Smooth muscle cell (in vitro differentiated cells): ENCODE results near the gene ZNF343. TPM values are rescaled to one million over a fixed set of nuclear protein-coding genes. Genes with fewer than 3 reads are reported as not detected.

Experiments used
- DNase-seq: peaks from one replicate; lab custom pipeline; 2025; ENCODE audit not compliant: unreplicated experiment; lab: John Stamatoyannopoulos, UW
- H2AFZ ChIP-seq: fragments of 200-600 bp; sonication (generic); 2 replicates; pipeline ENCODE4 v1.6.0; 2016; ENCODE audit warnings: antibody characterized with exemption, low read depth, mild to moderate bottlenecking
- H3F3A ChIP-seq: fragments of 200-600 bp; sonication (generic); 2 replicates; pipeline ENCODE4 v1.6.0; 2017; ENCODE audit warnings: antibody characterized with exemption, low read depth
- H3K27ac ChIP-seq: fragments of 200-600 bp; sonication (generic); 2 replicates; pipeline ENCODE4 v1.5.1; 2016; ENCODE audit warnings: low read depth, mild to moderate bottlenecking
- H3K27me3 ChIP-seq: fragments of 200-600 bp; sonication (generic); 2 replicates; pipeline ENCODE4 v1.6.1; 2016; ENCODE audit warnings: low read depth, mild to moderate bottlenecking
- H3K36me3 ChIP-seq: fragments of 200-600 bp; sonication (generic); 2 replicates; pipeline ENCODE4 v1.5.1; 2016; ENCODE audit warnings: low read depth
- H3K4me1 ChIP-seq: fragments of 200-600 bp; sonication (generic); 2 replicates; pipeline ENCODE4 v1.5.1; 2016; ENCODE audit warnings: low read depth
- H3K4me2 ChIP-seq: fragments of 200-600 bp; sonication (generic); 2 replicates; pipeline ENCODE4 v1.6.0; 2016; ENCODE audit warnings: mild to moderate bottlenecking
- H3K4me3 ChIP-seq: fragments of 200-600 bp; sonication (generic); 2 replicates; pipeline ENCODE4 v1.5.1; 2016; ENCODE audit warnings: mild to moderate bottlenecking
- H3K79me2 ChIP-seq: fragments of 200-600 bp; sonication (generic); 2 replicates; pipeline ENCODE4 v1.6.0; 2016; ENCODE audit warnings: low read depth, mild to moderate bottlenecking
- H3K9ac ChIP-seq: fragments of 200-600 bp; sonication (generic); 2 replicates; pipeline ENCODE4 v1.6.0; 2016; ENCODE audit warnings: low read depth
- H3K9me3 ChIP-seq: fragments of 200-600 bp; sonication (generic); replicated peaks from 2 replicates; pipeline ENCODE4 v1.5.1; 2016; ENCODE audit warnings: low read depth
- H4K20me1 ChIP-seq: fragments of 200-600 bp; sonication (generic); 2 replicates; pipeline ENCODE4 v1.6.0; 2016; ENCODE audit warnings: low read depth
- WGBS: methylation state at CpG from one replicate; pipeline ENCODE4 v1.1.7; 2016; ENCODE audit warnings: low lambda C conversion rate; 5-methylcytosine and 5-hydroxymethylcytosine counted together
- polyA plus RNA-seq: library from polyadenylated mRNA; unstranded; fragments of >200 nt; fragmentation: Nextera tagmentation; extraction: Ambion mirVana; gene quantifications from 2 replicates; pipeline ENCODE4 v1.2.1, GENCODE V29; 2016
- small RNA-seq: library from RNA; depleted of rRNA; stranded (forward); fragments of <200 nt; gene quantifications from one replicate; pipeline ENCODE3, GENCODE V24; 2014
- total RNA-seq: library from RNA; depleted of rRNA; stranded (reverse); fragments of >200 nt; gene quantifications from 2 replicates; pipeline ENCODE4 v1.2.3, GENCODE V29; 2014
- TF ChIP-seq, protein P1 (sequence below): fragments of 200-600 bp; sonication (generic); IDR thresholded peaks from 2 replicates; pipeline ENCODE4 v1.5.1; 2017; ENCODE audit warnings: borderline replicate concordance, mild to moderate bottlenecking, antibody characterized with exemption; ENCODE audit not compliant: insufficient read depth, poor library complexity, severe bottlenecking

ZNF343 gene
- total and polyA plus RNA-seq, 2 experiments from 2014 or later: 2.3 to 5.0 TPM

DNA sequence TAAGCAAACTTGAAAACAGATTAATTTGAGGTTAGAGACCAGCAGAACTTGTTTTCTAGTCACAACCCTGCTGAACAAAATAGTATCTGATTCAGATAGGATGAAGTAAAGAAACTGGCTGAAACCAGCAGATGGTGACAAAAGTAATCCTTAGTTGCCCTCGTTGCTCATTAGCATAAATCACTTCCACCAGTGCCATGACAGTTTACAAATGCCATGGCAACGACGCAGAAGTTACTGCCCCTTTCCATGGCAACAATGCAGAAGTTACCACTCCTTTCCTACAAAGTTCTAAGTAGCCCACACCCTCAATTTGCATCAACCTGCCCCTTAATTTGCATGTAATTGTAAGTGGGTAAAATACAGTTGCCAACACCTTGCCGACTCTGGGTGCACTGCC lies 61.9 kb downstream of the ZNF343 start:
- Histone ChIP-seq H2AFZ (no peak overlapping the region), H3K4me3 (no peak overlapping the region), H3F3A (no peaks in the 10 kb centered on the region), H3K27me3 (no peaks in the 10 kb centered on the region), H3K9ac (no peak overlapping the region), H3K79me2 (no peaks in the 10 kb centered on the region), H3K9me3 (no peaks in the 10 kb centered on the region), H3K27ac (no peak overlapping the region), H3K4me1 (no peaks in the 10 kb centered on the region), H4K20me1 (no peaks in the 10 kb centered on the region), H3K4me2 (no peak overlapping the region), H3K36me3 (no peaks in the 10 kb centered on the region)
- TF ChIP-seq, protein P1, sequence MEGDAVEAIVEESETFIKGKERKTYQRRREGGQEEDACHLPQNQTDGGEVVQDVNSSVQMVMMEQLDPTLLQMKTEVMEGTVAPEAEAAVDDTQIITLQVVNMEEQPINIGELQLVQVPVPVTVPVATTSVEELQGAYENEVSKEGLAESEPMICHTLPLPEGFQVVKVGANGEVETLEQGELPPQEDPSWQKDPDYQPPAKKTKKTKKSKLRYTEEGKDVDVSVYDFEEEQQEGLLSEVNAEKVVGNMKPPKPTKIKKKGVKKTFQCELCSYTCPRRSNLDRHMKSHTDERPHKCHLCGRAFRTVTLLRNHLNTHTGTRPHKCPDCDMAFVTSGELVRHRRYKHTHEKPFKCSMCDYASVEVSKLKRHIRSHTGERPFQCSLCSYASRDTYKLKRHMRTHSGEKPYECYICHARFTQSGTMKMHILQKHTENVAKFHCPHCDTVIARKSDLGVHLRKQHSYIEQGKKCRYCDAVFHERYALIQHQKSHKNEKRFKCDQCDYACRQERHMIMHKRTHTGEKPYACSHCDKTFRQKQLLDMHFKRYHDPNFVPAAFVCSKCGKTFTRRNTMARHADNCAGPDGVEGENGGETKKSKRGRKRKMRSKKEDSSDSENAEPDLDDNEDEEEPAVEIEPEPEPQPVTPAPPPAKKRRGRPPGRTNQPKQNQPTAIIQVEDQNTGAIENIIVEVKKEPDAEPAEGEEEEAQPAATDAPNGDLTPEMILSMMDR: no peak
- DNase-seq: no peak
- WGBS: 67% methylated on average over 4 of the region's 4 CpGs

Small RNAs within 50 kb of the gene (small RNA-seq; reads per million reads assigned to genes)
- not detected for gene RF00019

Other genes starting within 250 kb of the ZNF343 start
- gene TGM3, start 212.9 kb downstream of the ZNF343 start, total RNA-seq: 0.31 and 0.54 TPM in 2 replicates
- gene TGM3, start 212.9 kb downstream of the ZNF343 start, polyA plus RNA-seq: 0.43 TPM in 1 of 2 replicates, not detected in the other
- gene TGM6, start 128.0 kb downstream of the ZNF343 start, total RNA-seq: not detected in 2 replicates
- gene TGM6, start 128.0 kb downstream of the ZNF343 start, polyA plus RNA-seq: not detected in 2 replicates
- gene SNRPB, start 38.1 kb downstream of the ZNF343 start, total RNA-seq: 245 and 250 TPM in 2 replicates
- gene SNRPB, start 38.1 kb downstream of the ZNF343 start, polyA plus RNA-seq: 281 and 296 TPM in 2 replicates
- gene TMC2, start 27.7 kb upstream of the ZNF343 start, total RNA-seq: not detected in 2 replicates
- not detected in 2 replicates for gene TMC2, start 27.7 kb upstream of the ZNF343 start, polyA plus RNA-seq
- 99.2 and 108 TPM in 2 replicates for gene NOP56, start 143.7 kb upstream of the ZNF343 start, total RNA-seq
- 115 and 154 TPM in 2 replicates for gene NOP56, start 143.7 kb upstream of the ZNF343 start, polyA plus RNA-seq
- gene IDH3B, start 155.3 kb upstream of the ZNF343 start, total RNA-seq: 64.2 and 72.3 TPM in 2 replicates
- 89.6 and 122 TPM in 2 replicates for gene IDH3B, start 155.3 kb upstream of the ZNF343 start, polyA plus RNA-seq
- gene EBF4, start 183.9 kb upstream of the ZNF343 start, total RNA-seq: 8.2 and 9.7 TPM in 2 replicates
- 19.0 and 21.8 TPM in 2 replicates for gene EBF4, start 183.9 kb upstream of the ZNF343 start, polyA plus RNA-seq